Mesenchymal stem cell (in vitro differentiated cells and primary cell): Measurements from ENCODE around the gene ATP5F1D.

Source experiments
- DNase-seq: peaks from one replicate; pipeline ENCODE4 v3.0.0-alpha.2; 2013
- H2AFZ ChIP-seq: one replicate; pipeline ENCODE4 v1.6.1; 2013; ENCODE audit warnings: low read depth, mild to moderate bottlenecking, control low read depth, inconsistent platforms, low read length, moderate library complexity
- H2AK5ac ChIP-seq: 2 replicates; pipeline ENCODE4 v1.6.1; 2013; ENCODE audit warnings: low read length, moderate library complexity, mild to moderate bottlenecking, inconsistent platforms; ENCODE audit not compliant: severe bottlenecking
- H2BK120ac ChIP-seq: one replicate; pipeline ENCODE4 v1.6.1; 2013; ENCODE audit warnings: low read depth, mild to moderate bottlenecking, inconsistent platforms, low read length, moderate library complexity
- H2BK12ac ChIP-seq, 2 experiments: one replicate each; pipeline ENCODE4 v1.6.1; 2013; ENCODE audit warnings: inconsistent platforms in 2 of 2, low read length in 2 of 2, mild to moderate bottlenecking in 2 of 2, moderate library complexity in 2 of 2, control low read depth in 1 of 2
- H2BK15ac ChIP-seq: one replicate; pipeline ENCODE4 v1.6.1; 2013; ENCODE audit warnings: mild to moderate bottlenecking, low read depth, inconsistent platforms; ENCODE audit not compliant: poor library complexity, severe bottlenecking
- H2BK5ac ChIP-seq: 2 replicates; pipeline ENCODE4 v1.6.1; 2013; ENCODE audit warnings: low read depth, mild to moderate bottlenecking, low read length, control low read depth, inconsistent platforms; ENCODE audit not compliant: poor library complexity, severe bottlenecking
- H3K14ac ChIP-seq, 2 experiments: one replicate each; pipeline ENCODE4 v1.6.1; 2013; ENCODE audit warnings: inconsistent platforms in 2 of 2, low read length in 2 of 2, control low read depth in 1 of 2, mild to moderate bottlenecking in 1 of 2, moderate library complexity in 1 of 2
- H3K18ac ChIP-seq, 2 experiments: one replicate each; pipeline ENCODE4 v1.6.1; 2013; ENCODE audit warnings: inconsistent platforms in 2 of 2, low read length in 2 of 2, control low read depth in 1 of 2, low read depth in 1 of 2, mild to moderate bottlenecking in 1 of 2
- H3K23ac ChIP-seq, 2 experiments: one replicate each; pipeline ENCODE4 v1.6.1; 2013; ENCODE audit warnings: inconsistent platforms in 2 of 2, low read length in 2 of 2, mild to moderate bottlenecking in 2 of 2, moderate library complexity in 2 of 2, control low read depth in 1 of 2
- H3K27ac ChIP-seq: 2 replicates; pipeline ENCODE4 v1.5.1; 2013; ENCODE audit warnings: mild to moderate bottlenecking, moderate library complexity, low read length, control low read depth, inconsistent platforms; ENCODE audit not compliant: poor library complexity, severe bottlenecking
- H3K27me3 ChIP-seq, 2 experiments: 2 replicates each; pipeline versions ENCODE4 v1.6.1 to v1.7.0; 2013; ENCODE audit warnings: low read length in 2 of 2, mild to moderate bottlenecking in 2 of 2, moderate library complexity in 2 of 2, control low read depth in 1 of 2, inconsistent platforms in 1 of 2; ENCODE audit not compliant: control insufficient read depth in 1 of 2, insufficient read depth in 1 of 2
- H3K36me3 ChIP-seq, 2 experiments: 2 replicates each; pipeline versions ENCODE4 v1.6.1 to v1.7.0; 2013; ENCODE audit warnings: low read length in 2 of 2, control low read depth in 1 of 2, inconsistent platforms in 1 of 2, low read depth in 1 of 2, mild to moderate bottlenecking in 1 of 2; ENCODE audit not compliant: insufficient read depth in 2 of 2, control insufficient read depth in 1 of 2
- H3K4ac ChIP-seq, 2 experiments: one replicate each; pipeline ENCODE4 v1.6.1; 2013; ENCODE audit warnings: inconsistent platforms in 2 of 2, low read length in 2 of 2, mild to moderate bottlenecking in 2 of 2, moderate library complexity in 2 of 2, control low read depth in 1 of 2, low read depth in 1 of 2
- H3K4me1 ChIP-seq: 2 replicates; pipeline ENCODE4 v1.6.1; 2013; ENCODE audit warnings: low read depth, low read length, control low read depth; ENCODE audit not compliant: control insufficient read depth, insufficient read depth
- H3K4me2 ChIP-seq: 2 replicates; pipeline ENCODE4 v1.6.1; 2013; ENCODE audit warnings: low read length, mild to moderate bottlenecking, inconsistent platforms; ENCODE audit not compliant: poor library complexity, severe bottlenecking
- H3K4me3 ChIP-seq, 2 experiments: 2 replicates each; pipeline versions ENCODE4 v1.5.1 to v1.7.0; 2013; ENCODE audit warnings: low read length in 2 of 2, mild to moderate bottlenecking in 2 of 2, control low read depth in 1 of 2, low read depth in 1 of 2; ENCODE audit not compliant: insufficient read depth in 1 of 2
- H3K79me1 ChIP-seq: replicated peaks from 2 replicates; pipeline ENCODE4 v1.6.1; 2013; ENCODE audit warnings: mild to moderate bottlenecking, control low read depth, low read length, inconsistent platforms; ENCODE audit not compliant: poor library complexity, severe bottlenecking
- H3K9ac ChIP-seq: 2 replicates; pipeline ENCODE4 v1.7.0; 2013; ENCODE audit warnings: mild to moderate bottlenecking, low read length, moderate library complexity
- H3K9me3 ChIP-seq: 2 replicates; pipeline ENCODE4 v1.7.0; 2013; ENCODE audit warnings: mild to moderate bottlenecking, low read length; ENCODE audit not compliant: control insufficient read depth
- H4K8ac ChIP-seq: one replicate; pipeline ENCODE4 v1.6.1; 2013; ENCODE audit warnings: inconsistent platforms, mild to moderate bottlenecking, low read length, moderate library complexity
- H4K91ac ChIP-seq: one replicate; pipeline ENCODE4 v1.6.1; 2013; ENCODE audit warnings: mild to moderate bottlenecking, low read length, inconsistent platforms
- WGBS: methylation state at CpG from one replicate; pipeline ENCODE4 v1.1.7; 2013; ENCODE audit warnings: mixed read lengths; 5-methylcytosine and 5-hydroxymethylcytosine counted together

ATP5F1D gene

GRCh38 chr19:1261798-1262622 lies 20.5 kb downstream of the ATP5F1D start:
- peak overlapping the region; percentile 97 for H2BK120ac ChIP-seq
- H3K36me3 ChIP-seq, result peaks cover 15 to 35% of the 10 kb centered on the region in 2 experiments
- H4K8ac ChIP-seq, result peak overlapping the region; percentile 63
- peak overlapping the region; percentile 67 to 80 for H3K4me3 ChIP-seq
- DNase-seq, result peak; percentile 54
- H2AK5ac ChIP-seq, result peak overlapping the region; percentile 55
- H3K9me3 ChIP-seq, result no peaks in the 10 kb centered on the region
- H3K14ac ChIP-seq, result peak overlapping the region in 1 of 2 experiments; percentile 45
- 47% methylated on average over 26 of the region's 28 CpGs for WGBS
- peak overlapping the region; percentile 83 for H2BK15ac ChIP-seq
- H3K4ac ChIP-seq, result peak overlapping the region; percentile 90 to 97
- peak overlapping the region; percentile 78 for H3K27ac ChIP-seq
- H3K23ac ChIP-seq, result peak overlapping the region in 1 of 2 experiments; percentile 66
- H3K9ac ChIP-seq, result peak overlapping the region; percentile 91
- peaks cover 79% of the 10 kb centered on the region for H3K4me1 ChIP-seq
- H3K18ac ChIP-seq, result peak overlapping the region; percentile 98 to 99
- peak overlapping the region; percentile 88 to 90 for H2BK12ac ChIP-seq
- no peak overlapping the region for H2AFZ ChIP-seq
- H3K79me1 ChIP-seq, result peaks cover 4% of the 10 kb centered on the region
- no peaks in the 10 kb centered on the region for H3K27me3 ChIP-seq
- H3K4me2 ChIP-seq, result peak overlapping the region; percentile 94
- peak overlapping the region; percentile 99 for H4K91ac ChIP-seq
- H2BK5ac ChIP-seq, result peak overlapping the region; percentile 94

GRCh38 chr19:1262623-1263123 lies 21.1 kb downstream of the ATP5F1D start:
- peak overlapping the region; percentile 40 to 99 for H3K18ac ChIP-seq
- peak overlapping the region in 1 of 2 experiments; percentile 35 for H3K4me3 ChIP-seq
- peak overlapping the region; percentile 91 for H3K9ac ChIP-seq
- H3K4ac ChIP-seq, result peak overlapping the region in 1 of 2 experiments; percentile 97
- no peak for DNase-seq
- no peak overlapping the region for H2AFZ ChIP-seq
- peak overlapping the region; percentile 97 for H2BK120ac ChIP-seq
- H3K27ac ChIP-seq, result peak overlapping the region; percentile 78
- H3K27me3 ChIP-seq, result no peaks in the 10 kb centered on the region
- H4K91ac ChIP-seq, result peak overlapping the region; percentile 99
- H2BK12ac ChIP-seq, result peak overlapping the region; percentile 69 to 88
- H3K14ac ChIP-seq, result peak overlapping the region in 1 of 2 experiments; percentile 93
- H4K8ac ChIP-seq, result peak overlapping the region; percentile 78
- 40% methylated on average over 20 of the region's 21 CpGs for WGBS
- H3K23ac ChIP-seq, result peak overlapping the region in 1 of 2 experiments; percentile 51
- peak overlapping the region; percentile 91 for H2AK5ac ChIP-seq
- peak overlapping the region; percentile 48 for H2BK5ac ChIP-seq
- peaks cover 9 to 28% of the 10 kb centered on the region in 2 experiments for H3K36me3 ChIP-seq
- H3K4me1 ChIP-seq, result peaks cover 80% of the 10 kb centered on the region
- peak overlapping the region; percentile 99 for H2BK15ac ChIP-seq
- peak overlapping the region; percentile 94 for H3K4me2 ChIP-seq
- H3K79me1 ChIP-seq, result peaks cover 7% of the 10 kb centered on the region
- no peaks in the 10 kb centered on the region for H3K9me3 ChIP-seq

GRCh38 chr19:1263188-1263587 lies 21.6 kb downstream of the ATP5F1D start:
- no peak for DNase-seq
- H2BK120ac ChIP-seq, result peak overlapping the region; percentile 21
- H2BK5ac ChIP-seq, result peak overlapping the region; percentile 48
- peaks cover 3 to 23% of the 10 kb centered on the region in 2 experiments for H3K36me3 ChIP-seq
- peak overlapping the region; percentile 59 for H2AK5ac ChIP-seq
- peak overlapping the region; percentile 95 for H4K91ac ChIP-seq
- peak overlapping the region; percentile 40 to 99 for H3K18ac ChIP-seq
- H3K9me3 ChIP-seq, result no peaks in the 10 kb centered on the region
- no peak overlapping the region for H2AFZ ChIP-seq
- no peak overlapping the region for H2BK15ac ChIP-seq
- H3K79me1 ChIP-seq, result peaks cover 8% of the 10 kb centered on the region
- H3K4me2 ChIP-seq, result peak overlapping the region; percentile 47
- H3K14ac ChIP-seq, result no peak overlapping the region
- WGBS, result 74% methylated on average over 3 of the region's 5 CpGs
- no peak overlapping the region for H3K23ac ChIP-seq
- no peak overlapping the region for H3K9ac ChIP-seq
- H3K27me3 ChIP-seq, result no peaks in the 10 kb centered on the region
- H2BK12ac ChIP-seq, result peak overlapping the region; percentile 88 to 97
- H3K4ac ChIP-seq, result peak overlapping the region in 1 of 2 experiments; percentile 84
- no peak overlapping the region for H3K4me3 ChIP-seq
- H4K8ac ChIP-seq, result no peak overlapping the region
- peaks cover 80% of the 10 kb centered on the region for H3K4me1 ChIP-seq
- peak overlapping the region; percentile 78 for H3K27ac ChIP-seq
